Mucosa of rectum (tissue), 2 donors: ENCODE measurements around the gene TPSG1.
"Not testable (repeated sequence)": the region's sequence is repeated elsewhere in the genome, so short reads cannot be mapped to it uniquely, and the experiment has no call there.

ENCODE experiments used
- H3K27ac ChIP-seq, 2 donors: one replicate each; pipeline ENCODE4 v1.7.0; 2013; ENCODE audit warnings: inconsistent platforms in 2 of 2, low read depth in 2 of 2, low read length in 2 of 2
- H3K27me3 ChIP-seq, 2 donors: one replicate each; pipeline ENCODE4 v1.7.0; 2013; ENCODE audit warnings: low read length in 2 of 2; ENCODE audit not compliant: control insufficient read depth in 2 of 2, insufficient read depth in 2 of 2
- H3K36me3 ChIP-seq, 2 donors: one replicate each; pipeline ENCODE4 v1.7.0; 2013; ENCODE audit warnings: low read length in 2 of 2; ENCODE audit not compliant: control insufficient read depth in 2 of 2, insufficient read depth in 2 of 2
- H3K4me1 ChIP-seq, 2 donors: one replicate each; pipeline ENCODE4 v1.7.0; 2013; ENCODE audit warnings: low read length in 2 of 2, mild to moderate bottlenecking in 1 of 2; ENCODE audit not compliant: control insufficient read depth in 2 of 2, insufficient read depth in 2 of 2
- H3K4me3 ChIP-seq, 2 donors: one replicate each; pipeline ENCODE4 v1.7.0; 2013; ENCODE audit warnings: low read length in 2 of 2
- H3K9ac ChIP-seq, 2 donors: one replicate each; pipeline ENCODE4 v1.7.0; 2013; ENCODE audit warnings: low read length in 2 of 2, low read depth in 1 of 2, mild to moderate bottlenecking in 1 of 2
- H3K9me3 ChIP-seq, 2 donors: one replicate each; pipeline ENCODE4 v1.7.0; 2013; ENCODE audit warnings: low read length in 2 of 2; ENCODE audit not compliant: control insufficient read depth in 2 of 2
- donor health status: healthy.
- donor health status: Normal muscosa, but diverticular disease.

TPSG1 gene

DNA sequence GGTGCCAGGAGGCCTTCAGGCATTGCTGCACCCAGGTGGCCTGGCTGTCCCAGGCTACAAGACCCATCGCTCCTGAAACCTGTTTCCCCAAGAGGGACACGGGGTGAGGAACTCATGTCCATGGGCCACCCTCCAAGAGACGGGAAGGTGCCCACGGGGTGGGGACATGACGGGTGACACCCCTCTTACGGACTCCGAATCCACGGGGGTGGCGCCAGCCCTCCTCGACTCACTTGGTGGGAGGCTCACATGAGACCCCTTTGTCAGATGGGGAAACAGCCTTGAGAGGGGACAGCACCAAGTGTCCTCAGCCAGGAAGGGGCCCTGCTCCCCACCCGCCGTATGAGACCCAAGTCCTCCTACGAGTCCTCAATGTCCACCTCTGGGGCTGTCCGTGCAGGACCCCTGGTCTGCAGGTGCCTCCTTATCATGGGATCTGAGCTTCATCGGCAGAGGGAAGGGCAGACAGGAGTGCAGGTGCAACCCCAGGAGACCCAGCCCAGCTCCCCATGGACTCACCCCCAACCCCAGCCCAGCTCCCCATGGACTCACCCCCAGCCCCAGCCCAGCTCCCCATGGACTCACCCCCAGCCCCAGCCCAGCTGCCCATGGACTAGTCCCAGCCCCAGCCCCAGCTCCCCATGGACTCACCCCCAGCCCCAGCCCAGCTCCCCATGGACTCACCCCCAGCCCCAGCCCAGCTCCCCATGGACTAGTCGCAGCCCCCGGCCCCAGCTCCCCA lies 5.6 kb upstream of the TPSG1 start:
- H3K9ac ChIP-seq, H3K27me3 ChIP-seq, H3K27ac ChIP-seq, H3K4me3 ChIP-seq, H3K36me3 ChIP-seq, H3K4me1 ChIP-seq, H3K9me3 ChIP-seq: not testable (repeated sequence)

DNA sequence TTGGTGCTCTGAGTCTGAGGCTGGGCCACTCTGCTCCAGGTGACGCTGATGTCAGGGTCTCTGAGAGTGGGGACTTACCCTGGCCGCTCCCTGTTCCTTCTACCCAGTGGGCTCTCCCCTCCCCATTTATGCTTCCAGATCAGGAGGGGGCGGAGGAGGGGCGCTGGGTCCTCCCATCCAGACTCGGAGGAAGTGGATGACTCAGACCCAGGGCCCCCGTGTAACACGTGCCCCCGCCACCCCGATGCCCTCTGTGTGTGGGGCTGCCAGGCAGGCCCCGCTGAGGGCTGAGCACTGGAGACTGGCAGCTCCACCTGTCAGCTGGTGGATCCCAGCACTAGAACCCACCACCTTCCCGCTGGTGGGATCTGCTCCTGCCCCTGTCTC lies 5.0 kb upstream of the TPSG1 start, which contains the start of gene TPSB2:
Gene TPSB2, minus strand, starts transcription at position 101 of the 387 bp plus-strand sequence. CDS start 233 bp downstream, outside the sequence.
- not testable (repeated sequence) for H3K9ac ChIP-seq, H3K36me3 ChIP-seq, H3K27me3 ChIP-seq, H3K4me1 ChIP-seq, H3K4me3 ChIP-seq, H3K9me3 ChIP-seq, H3K27ac ChIP-seq

DNA sequence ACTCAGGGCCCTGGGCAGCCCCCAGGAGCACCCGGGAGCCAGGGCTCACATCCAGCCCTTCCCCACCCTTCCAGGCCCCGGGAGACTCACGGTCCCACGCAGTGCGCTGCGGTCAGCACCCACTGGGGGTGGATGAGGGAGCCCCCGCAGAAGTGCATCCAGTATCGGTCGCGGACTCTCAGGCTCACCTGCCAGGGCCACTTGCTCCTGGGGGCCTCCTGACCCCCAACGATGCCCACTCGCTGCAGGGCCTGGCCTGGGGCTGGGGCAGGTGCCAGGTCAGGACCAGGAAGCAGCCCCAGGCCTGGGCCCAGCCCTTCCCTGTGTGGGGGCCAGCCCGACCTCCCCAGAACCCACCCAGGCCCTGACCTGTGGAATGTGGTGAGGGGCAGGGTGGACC lies 4.4 kb upstream of the TPSG1 start:
- H3K9me3 ChIP-seq, H3K4me3 ChIP-seq, H3K27me3 ChIP-seq, H3K27ac ChIP-seq, H3K4me1 ChIP-seq, H3K36me3 ChIP-seq, H3K9ac ChIP-seq: not testable (repeated sequence)

DNA sequence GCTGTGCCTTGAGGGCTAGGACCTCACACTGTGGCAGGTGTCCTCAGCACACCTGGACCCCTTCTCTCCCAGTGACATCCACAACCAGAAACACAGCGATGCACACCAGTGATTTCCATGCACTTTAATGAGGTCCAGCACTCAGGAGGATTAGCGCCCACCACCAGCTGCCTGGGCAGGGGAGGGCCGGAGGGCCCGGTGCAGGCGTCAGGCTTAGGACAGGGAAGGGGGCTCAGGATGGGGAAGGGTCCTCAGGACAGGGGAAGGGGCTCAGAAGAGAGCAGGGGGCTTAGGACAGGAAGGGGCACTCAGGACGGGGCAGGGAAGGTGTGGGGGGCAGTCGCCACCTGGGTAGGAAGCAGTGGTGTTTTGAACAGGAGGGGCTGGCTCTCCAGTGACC lies 3.2 kb upstream of the TPSG1 start:
- not testable (repeated sequence) for H3K9ac ChIP-seq, H3K36me3 ChIP-seq, H3K4me1 ChIP-seq, H3K9me3 ChIP-seq, H3K27me3 ChIP-seq, H3K27ac ChIP-seq, H3K4me3 ChIP-seq

DNA sequence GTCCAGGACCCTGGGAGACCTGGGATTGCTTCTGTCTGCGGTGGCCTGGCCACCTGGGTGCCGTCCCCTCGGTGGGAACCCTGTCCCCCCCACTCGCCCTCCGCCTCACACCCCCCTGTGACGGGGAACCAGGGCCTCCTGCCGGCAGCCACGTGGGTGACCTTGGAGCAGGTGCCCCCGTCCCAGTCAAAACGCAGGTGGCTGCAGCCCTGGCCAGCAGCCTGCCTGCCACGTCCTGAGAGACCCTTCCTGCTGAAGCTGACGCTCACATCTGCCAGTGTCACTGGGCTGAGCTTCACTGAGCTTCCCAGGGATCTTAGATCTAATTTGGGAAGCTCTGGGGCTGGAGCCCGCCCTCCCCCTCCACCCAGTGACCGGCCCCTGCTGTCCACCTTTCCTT lies 1.6 kb upstream of the TPSG1 start:
- H3K9ac ChIP-seq, H3K27me3 ChIP-seq, H3K4me3 ChIP-seq, H3K36me3 ChIP-seq, H3K9me3 ChIP-seq, H3K4me1 ChIP-seq, H3K27ac ChIP-seq: not testable (repeated sequence)

DNA sequence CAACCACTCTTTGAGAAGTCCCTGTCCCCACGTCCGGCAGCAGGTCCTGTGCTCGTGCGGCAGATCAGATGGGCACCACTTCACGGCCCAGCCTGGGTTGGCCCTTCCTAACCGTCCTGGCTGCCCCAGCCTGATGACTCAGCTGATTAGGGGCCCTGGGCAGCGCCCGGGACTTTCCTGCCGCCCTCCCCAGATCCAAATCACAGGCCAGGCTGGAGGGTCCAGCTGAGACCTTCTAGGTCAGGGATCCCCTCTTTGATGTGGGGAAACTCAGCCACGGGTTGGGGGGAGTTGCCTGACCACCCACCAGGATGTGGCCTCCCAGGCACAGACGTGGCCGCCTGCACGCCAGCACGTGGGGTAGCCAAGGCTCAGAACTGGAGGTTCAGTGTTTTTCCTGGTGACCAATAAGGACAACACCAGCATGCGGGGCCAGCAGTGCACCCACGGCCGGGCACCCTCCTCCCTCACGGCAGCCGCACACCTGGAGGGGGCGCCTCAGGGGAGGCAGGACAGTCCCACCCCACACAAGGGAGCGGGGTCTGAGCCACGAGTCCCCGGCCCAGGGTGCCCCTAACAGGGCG lies 752 bp upstream of the TPSG1 start:
- Histone ChIP-seq H3K27ac (peak overlapping the region in 1 of 2 donors; percentile 51), H3K9ac (peak overlapping the region in 1 of 2 donors; percentile 1)
- H3K4me1 ChIP-seq: not testable (repeated sequence)

DNA sequence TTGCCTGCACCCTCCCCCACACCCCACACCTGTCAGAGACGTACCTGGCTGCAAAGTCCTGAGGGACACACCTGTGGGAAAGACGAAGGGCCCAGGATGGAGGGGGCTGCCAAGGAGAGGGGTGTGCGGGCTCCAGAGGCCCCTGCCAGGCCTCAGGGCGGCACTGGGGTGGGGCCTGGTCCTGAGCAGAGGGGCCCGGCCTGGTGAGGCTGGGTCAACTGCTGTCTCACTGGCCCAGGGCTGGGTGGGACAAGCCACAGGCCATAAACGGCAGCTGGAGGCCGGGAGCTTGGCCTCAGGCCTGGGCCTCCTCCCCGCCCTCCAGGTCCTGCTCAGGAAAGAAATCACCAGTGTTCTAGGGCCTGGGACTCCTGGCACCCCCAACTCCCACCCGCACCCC lies 510 bp downstream of the TPSG1 start:
- Histone ChIP-seq H3K4me3 (peak overlapping the region in 1 of 2 donors; percentile 48), H3K9me3 (no peaks in the 10 kb centered on the region), H3K4me1 (no peaks in the 10 kb centered on the region), H3K9ac (no peak overlapping the region), H3K27ac (peak overlapping the region; percentile 63 to 75), H3K27me3 (no peaks in the 10 kb centered on the region), H3K36me3 (peaks cover 0 to 4% of the 10 kb centered on the region in 2 donors)

More for the DNA sequence above, 752 bp upstream of the TPSG1 start:
- H3K36me3 ChIP-seq, H3K27me3 ChIP-seq, H3K9me3 ChIP-seq: not testable (repeated sequence)
- H3K4me3 ChIP-seq: peak overlapping the region in 1 of 2 donors; percentile 48

DNA sequence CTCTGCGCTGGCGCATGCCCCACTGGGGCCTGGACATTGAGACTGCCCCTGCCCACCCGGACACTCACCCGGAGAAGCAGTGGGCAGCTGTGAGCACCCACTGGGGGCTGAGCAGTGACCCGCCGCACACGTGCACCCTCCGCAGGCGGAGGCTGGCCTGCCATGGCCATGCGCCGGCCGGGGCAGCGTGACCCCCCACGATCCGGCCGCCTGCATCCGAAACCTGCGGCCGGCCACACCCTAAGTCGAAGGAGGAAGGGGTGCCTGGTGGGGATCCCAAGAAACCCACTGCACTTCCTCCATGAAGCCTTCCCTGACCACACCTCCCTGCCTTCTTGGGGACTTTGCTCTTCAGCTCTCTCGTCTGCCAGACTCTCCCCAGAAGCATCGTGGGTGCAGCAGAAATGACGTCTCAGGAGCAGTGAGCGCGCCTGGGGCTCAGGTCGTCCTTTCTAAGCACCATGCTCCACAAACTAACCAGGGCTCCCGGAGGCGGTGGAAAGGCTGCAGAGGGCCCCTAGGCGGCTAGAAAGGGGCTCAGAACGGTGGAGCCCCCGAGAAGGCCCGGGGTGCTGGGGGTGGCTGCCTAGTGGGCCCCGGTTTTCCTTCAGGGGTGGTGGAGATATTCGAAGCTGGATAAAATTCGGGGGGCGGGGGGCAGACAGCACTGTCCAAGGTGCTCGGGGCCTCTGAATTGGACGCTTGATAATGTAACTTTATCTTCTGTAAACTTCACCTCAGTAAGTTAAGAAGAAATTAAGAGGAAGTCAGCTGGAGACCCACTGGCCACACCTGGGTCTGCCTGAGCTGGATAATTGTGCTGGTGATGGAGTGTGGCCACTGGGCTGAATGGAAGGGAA lies 1.5 kb downstream of the TPSG1 start:
- no peaks in the 10 kb centered on the region for H3K4me1 ChIP-seq
- peaks cover 0 to 4% of the 10 kb centered on the region in 2 donors for H3K36me3 ChIP-seq
- no peaks in the 10 kb centered on the region for H3K27me3 ChIP-seq
- H3K9me3 ChIP-seq: no peaks in the 10 kb centered on the region
- no peak overlapping the region for H3K4me3 ChIP-seq
- H3K27ac ChIP-seq: peak overlapping the region in 1 of 2 donors; percentile 75
- no peak overlapping the region for H3K9ac ChIP-seq

DNA sequence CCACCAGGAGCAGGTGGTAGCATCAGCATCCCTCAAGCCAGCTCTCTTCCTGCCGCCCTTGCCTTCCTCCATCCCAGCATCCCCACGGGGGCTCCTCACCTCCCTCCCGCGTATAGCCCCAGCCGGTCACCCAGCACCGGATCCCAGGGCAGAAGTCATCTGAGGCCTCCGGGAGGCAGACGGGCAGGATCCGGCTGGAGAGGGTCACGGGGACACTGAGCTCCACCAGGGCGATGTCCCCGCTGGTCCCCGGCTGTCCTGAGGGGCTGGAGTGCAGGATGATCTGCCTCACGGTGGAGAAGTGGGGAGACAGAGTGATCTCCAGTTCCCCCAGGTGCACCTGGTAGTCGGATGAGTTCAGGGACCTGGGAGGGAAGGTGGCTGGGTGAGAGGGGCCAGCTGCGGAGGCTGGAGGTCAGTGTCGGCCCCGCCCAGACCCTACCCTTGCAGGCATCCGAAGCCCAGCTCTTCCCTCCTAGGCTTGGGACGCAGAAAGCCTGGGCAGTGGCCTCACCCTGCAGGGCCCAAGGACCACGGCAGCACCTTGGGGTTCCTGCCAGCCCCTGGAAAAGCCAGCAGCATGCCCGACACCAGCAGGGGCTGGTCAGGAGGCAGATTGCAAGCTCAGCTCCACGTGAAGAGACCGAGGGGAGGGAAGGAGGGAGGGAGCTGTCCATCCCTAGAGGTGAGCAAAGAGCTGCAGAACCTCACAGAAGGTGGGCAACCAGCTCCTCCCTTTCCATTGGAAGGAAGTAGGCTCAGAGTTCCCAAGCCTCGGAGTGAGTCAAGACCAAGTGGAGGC lies 2.3 kb downstream of the TPSG1 start:
- Histone ChIP-seq H3K4me1 (no peaks in the 10 kb centered on the region), H3K9me3 (no peaks in the 10 kb centered on the region), H3K36me3 (peaks cover 0 to 4% of the 10 kb centered on the region in 2 donors), H3K9ac (no peak overlapping the region), H3K27ac (no peak overlapping the region), H3K27me3 (no peaks in the 10 kb centered on the region), H3K4me3 (no peak overlapping the region)
